NCI-H748 treated with DMSO at 0.1 percent for 48 hours (cell line): Measurements from ENCODE around the gene KRT77.
"Not testable (repeated sequence)": the region's sequence is repeated elsewhere in the genome, so short reads cannot be mapped to it uniquely, and the experiment has no call there.

Source experiments
- DNase-seq: peaks from one replicate; lab custom pipeline; 2025; lab: John Stamatoyannopoulos, UW

Gene KRT77

GRCh38 chr12:52703424-52703823 lies at the start of gene KRT77:
KRT77 (minus strand) TSS chr12:52703524; CDS start chr12:52703434, 90 bp downstream.
- DNase-seq = no peak

GRCh38 chr12:52752516-52752915 lies 49.2 kb upstream of the KRT77 start:
- DNase-seq = no peak

DNA sequence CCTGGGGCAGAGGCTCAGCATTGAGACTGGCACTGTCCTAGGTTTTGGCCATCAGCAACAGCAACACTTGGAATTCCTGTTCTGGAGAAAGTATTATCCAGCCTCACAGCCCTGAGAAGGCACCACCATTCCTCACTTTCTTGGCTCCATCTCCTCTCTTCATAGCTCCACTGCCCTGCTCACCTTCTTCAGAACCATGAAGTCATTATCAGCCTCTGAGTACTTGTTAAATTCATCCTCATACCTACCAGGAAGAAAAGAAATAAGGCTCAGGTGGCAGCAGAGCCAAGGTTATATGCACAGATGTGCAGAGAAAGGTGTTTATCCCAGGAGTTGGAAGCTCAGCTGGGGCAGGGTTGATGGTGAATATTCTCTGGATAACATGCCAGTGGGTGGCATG lies 48.5 kb upstream of the KRT77 start:
- DNase-seq = no peak

DNA sequence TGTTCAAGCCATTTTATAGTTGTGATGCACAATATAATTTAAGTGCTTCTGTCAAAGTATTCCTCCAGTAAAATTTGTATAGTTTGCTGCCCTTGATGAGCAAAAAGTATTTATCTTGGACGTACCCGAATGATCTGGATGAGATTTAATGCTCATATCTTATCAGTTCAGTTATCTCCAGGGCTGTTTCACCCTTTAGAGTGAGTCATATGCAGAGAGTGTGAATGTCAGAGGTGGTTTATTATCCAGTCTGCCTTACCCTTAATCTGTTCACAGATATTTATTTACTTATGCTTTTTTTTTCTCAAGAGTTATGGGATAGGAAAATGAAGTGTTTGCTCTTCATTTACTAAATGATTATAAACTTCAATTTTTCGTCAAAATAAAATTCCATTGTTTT lies 47.2 kb upstream of the KRT77 start:
- DNase-seq = not testable (repeated sequence)

GRCh38 chr12:52749827-52750226 lies 46.5 kb upstream of the KRT77 start:
- no peak for DNase-seq

GRCh38 chr12:52748578-52748977 lies 45.3 kb upstream of the KRT77 start:
- no peak for DNase-seq

- DNase-seq = no peak
These were observed 42.2 kb upstream of the KRT77 start for GRCh38 chr12:52745554-52745953.

DNA sequence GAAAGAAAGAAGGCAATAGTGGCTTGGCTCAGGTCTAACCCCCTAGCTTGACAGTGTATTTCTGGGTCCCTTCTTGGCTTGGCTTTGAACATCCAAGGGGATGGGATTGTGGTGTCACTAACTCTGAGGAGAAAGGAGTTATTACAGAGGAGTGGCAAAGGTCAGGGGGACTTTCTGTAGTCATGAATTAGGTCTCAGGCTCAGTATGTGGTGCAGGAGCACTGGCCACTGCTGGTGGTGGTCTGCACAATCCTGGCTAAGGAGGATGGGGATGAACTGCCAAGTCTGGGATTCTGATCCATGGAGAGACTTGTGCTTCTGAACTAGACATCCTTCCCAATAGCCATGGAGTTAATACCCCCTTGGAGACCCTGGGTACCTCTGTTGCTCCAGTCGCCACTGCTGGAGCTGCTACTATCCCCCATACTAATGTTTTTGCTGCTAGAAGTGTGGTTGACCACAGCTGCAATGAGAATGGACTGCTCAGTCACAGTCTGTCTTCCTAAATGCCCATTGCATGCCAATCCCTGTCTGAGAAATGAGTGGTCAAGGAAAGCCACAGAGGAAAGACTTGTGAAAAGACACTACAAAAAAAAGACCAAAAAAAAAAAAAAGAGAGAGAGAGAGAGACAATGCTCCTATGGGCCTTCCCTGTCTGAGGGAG lies 41.3 kb upstream of the KRT77 start:
- no peak for DNase-seq

GRCh38 chr12:52742822-52743457 lies 39.6 kb upstream of the KRT77 start:
- no peak for DNase-seq

- DNase-seq = no peak
These were observed 38.9 kb upstream of the KRT77 start for GRCh38 chr12:52742196-52742580.

DNA sequence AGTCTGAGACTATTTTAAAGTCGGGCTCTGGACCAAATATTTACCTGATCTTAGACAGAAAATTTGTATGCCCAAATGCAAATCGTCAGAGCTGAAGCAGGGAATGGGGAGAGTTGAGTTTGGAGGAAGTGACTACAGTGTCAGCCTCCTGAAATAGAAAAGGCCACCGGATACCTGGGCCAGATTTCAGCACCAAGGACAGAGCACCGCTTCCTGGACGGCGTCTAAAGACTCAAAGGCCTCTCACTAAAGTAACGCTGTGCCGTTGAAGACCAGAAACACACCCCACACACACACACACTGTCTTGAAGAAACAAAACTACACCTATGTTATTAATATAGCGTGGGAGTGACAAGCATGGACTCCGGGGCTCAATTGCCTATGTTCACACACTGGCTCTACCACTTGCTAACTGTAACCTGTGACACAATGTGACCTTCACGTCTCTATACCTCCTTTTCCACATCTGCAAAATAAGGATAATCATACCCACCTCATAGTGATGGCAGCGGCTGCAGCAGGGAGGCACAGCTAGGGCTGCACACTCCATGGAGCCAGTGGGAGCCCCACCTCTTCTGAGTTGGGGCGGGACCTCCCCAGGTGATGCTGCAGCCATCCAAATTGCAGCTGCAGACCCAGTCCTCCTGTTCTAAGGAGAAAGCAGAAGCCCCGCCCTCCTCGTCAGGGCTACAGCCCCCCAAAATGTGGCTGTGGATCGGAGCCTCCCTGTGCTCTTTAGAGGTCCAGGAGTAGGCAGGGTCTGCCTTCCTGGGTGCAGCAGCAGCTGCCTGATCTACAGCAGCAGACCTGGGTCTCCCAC lies 38.3 kb upstream of the KRT77 start:
- DNase-seq = no peak

- no peak for DNase-seq
These were observed 37.3 kb upstream of the KRT77 start for GRCh38 chr12:52740584-52740983.

DNA sequence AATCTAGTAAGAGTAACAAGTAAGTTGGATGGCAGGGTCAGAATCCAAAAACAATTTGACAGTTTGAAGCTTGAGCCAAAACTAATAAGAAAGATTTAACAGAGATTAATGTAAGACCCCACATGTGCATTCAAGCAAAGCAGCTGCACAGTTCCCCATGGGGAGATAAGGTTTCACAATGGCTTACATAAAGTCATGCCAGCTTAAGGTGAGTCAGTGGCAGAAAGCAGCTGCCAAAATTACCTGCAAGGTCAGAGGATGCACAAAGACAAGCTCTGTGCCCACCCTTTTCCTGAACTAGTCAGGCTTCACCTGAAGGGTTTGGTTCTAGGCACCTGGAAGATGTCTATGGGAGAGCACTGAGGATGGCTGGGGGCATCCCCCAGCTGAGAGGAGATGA lies 36.6 kb upstream of the KRT77 start:
- no peak for DNase-seq

DNA sequence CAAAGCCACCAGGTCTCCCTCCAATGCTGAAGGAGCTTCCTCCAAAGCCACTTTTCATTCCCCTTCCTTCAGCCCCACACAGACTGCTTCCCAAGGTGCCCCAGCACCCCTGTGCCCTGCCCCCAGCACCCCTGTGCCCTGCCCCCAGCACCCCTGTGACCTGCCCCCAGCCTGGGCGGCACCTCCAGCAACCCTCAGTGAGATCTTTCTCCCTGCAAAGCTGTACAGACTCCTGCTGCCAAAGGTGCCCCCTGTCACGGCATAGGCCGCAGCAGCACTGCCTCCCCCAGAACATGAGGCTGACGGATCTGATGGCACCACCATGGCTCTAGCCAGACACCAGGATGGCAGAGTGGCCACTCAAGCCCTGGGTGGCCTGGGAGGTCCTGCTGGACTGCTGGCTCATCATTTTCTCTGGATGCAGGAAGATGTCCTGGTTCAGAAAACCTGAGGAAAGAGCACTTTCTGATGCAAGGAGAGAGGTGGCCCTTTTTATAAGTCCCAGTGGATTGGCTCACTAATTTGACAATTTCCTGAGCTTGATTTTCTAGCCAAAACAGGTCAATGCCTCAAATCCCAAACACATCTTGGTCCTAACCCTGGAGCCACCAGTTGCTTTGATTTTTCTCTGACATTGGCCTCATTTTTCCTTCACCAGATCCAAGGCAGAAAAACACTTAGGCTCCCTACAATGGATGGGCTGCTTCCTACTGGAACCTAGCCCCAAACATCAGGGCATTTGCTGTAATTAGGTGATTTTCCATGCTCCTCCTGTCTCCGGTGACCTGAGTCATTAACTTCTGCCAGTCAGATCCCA lies 32.7 kb upstream of the KRT77 start:
- no peak for DNase-seq

DNA sequence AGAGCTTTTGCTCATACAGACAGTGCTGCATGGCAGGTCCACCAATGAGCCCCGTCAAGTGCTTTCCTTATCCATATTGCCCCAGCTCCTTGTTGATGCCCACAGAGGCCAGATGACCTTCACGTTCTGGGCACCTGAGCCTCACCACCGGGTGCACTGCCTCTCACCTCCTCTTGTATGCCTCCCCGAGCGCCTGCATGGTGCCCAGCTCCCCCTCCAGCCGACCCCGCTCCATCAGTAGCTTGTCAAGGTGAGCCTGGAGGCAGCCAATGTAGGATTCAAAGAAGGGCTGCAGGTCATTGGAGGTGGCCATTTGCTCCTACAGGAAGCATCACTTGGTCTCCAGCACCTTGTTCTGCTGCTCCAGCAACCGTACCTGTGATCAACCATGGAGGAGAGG lies 31.8 kb upstream of the KRT77 start:
- no peak for DNase-seq

GRCh38 chr12:52730793-52731192 lies 27.5 kb upstream of the KRT77 start:
- no peak for DNase-seq

DNA sequence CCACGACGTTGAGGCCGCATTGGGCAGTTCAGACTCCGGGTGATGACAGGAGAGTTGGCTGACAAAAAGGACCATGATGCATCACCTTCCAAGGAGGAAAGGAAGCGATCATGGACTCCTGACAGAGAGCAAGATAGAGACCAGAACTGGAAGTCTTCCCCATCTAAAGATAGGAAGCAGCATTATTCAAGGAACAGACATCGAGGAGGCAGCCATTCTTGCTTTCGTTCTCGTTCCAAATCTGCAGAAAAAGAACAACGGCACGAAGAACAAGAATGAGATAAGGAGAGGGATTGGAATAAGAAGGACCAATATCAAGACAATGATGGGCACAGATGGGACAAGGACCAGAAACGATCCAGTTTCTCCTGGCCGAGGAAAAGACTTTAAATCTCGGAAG lies 27.1 kb upstream of the KRT77 start:
- DNase-seq = no peak

- no peak for DNase-seq
These were observed 25.8 kb upstream of the KRT77 start for GRCh38 chr12:52729147-52729546.

- DNase-seq = no peak
These were observed 25.1 kb upstream of the KRT77 start for GRCh38 chr12:52728374-52728773.

- no peak for DNase-seq
These were observed 23.7 kb upstream of the KRT77 start for GRCh38 chr12:52727037-52727436.

- DNase-seq = no peak
These were observed 23.1 kb upstream of the KRT77 start for GRCh38 chr12:52726451-52726850.

DNA sequence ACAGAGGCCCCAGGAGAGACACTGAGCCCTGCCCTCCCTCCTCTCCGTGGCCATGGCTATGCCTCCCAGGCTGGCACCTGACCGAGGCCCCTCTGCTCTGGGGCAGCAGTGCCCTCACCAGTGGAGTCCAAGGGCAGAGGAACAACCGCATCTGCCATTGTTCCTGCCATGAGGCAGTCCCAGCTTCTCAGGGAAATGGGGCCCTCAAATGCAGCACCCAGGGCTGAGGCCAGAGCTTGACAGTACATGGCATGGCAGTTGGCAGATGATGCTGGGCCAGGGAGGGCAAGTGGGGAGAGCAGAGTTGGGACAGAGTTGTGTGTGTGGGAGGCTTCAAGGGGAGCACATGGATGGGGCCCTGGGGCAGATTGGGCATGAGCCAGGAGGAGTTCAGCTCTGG lies 21.1 kb upstream of the KRT77 start:
- no peak for DNase-seq
